ENCODE results near the gene RFX6.
A peak's percentile ranks its signal among the peaks of the same experiment; 100 is the strongest.

RFX6 gene

GRCh38 chr6:116971959-116972358 is 94.9 kb downstream of the RFX6 start:
- peak; percentile 66 for DNase-seq (ENCODE audit: low spot score)

GRCh38 chr6:116973976-116974375 is 96.9 kb downstream of the RFX6 start:
- DNase-seq (ENCODE audit: low spot score), result no peak

GRCh38 chr6:116974526-116975316 is 97.7 kb downstream of the RFX6 start:
- no peak for DNase-seq (ENCODE audit: low spot score)

GRCh38 chr6:116975600-116975999 is 98.6 kb downstream of the RFX6 start:
- DNase-seq (ENCODE audit: low spot score), result no peak

GRCh38 chr6:116979560-116979959 is 102.5 kb downstream of the RFX6 start:
- no peak for DNase-seq (ENCODE audit: low spot score)

Measured in NAMALWA (cell line).